Measurements from ENCODE around the gene CEL. TPM values are rescaled to one million over a fixed set of nuclear protein-coding genes. Genes with fewer than 3 reads are reported as not detected.

Gene CEL
- total and polyA plus RNA-seq, 9 donors = 0.97 to 12.0 (median 1.9) TPM

GRCh38 chr9:133046196-133046899, 15.4 kb upstream of the CEL start:
- Histone ChIP-seq H3K27ac (ENCODE audit: low read length) (no peak overlapping the region), H3K9me3 (replicated peaks; ENCODE audit: control insufficient read depth, low read depth, low read length) (no peaks in the 10 kb centered on the region), H3K4me3 (ENCODE audit: low read length) (no peak overlapping the region), H3K36me3 (ENCODE audit: control insufficient read depth, insufficient read depth, low read length) (peaks cover 85% of the 10 kb centered on the region), H3K4me1 (ENCODE audit: control insufficient read depth, insufficient read depth, low read length) (peaks cover 16% of the 10 kb centered on the region), H3K27me3 (ENCODE audit: control insufficient read depth, insufficient read depth, low read length) (no peaks in the 10 kb centered on the region)
- 91% methylated on average over 7 of the region's 9 CpGs for WGBS (ENCODE audit: insufficient coverage)
- no peak for DNase-seq

GRCh38 chr9:133046900-133047295, 14.9 kb upstream of the CEL start:
- peaks cover 22% of the 10 kb centered on the region for H3K4me1 ChIP-seq (ENCODE audit: control insufficient read depth, insufficient read depth, low read length)
- H3K36me3 ChIP-seq (ENCODE audit: control insufficient read depth, insufficient read depth, low read length) = peaks cover 85% of the 10 kb centered on the region
- H3K4me3 ChIP-seq (ENCODE audit: low read length) = no peak overlapping the region
- H3K9me3 ChIP-seq (replicated peaks; ENCODE audit: control insufficient read depth, low read depth, low read length) = no peaks in the 10 kb centered on the region
- 92% methylated on average over 5 of the region's 7 CpGs for WGBS (ENCODE audit: insufficient coverage)
- H3K27ac ChIP-seq (ENCODE audit: low read length) = no peak overlapping the region
- no peaks in the 10 kb centered on the region for H3K27me3 ChIP-seq (ENCODE audit: control insufficient read depth, insufficient read depth, low read length)
- no peak for DNase-seq

GRCh38 chr9:133048595-133048994, 13.2 kb upstream of the CEL start:
- Histone ChIP-seq H3K9me3 (replicated peaks; ENCODE audit: control insufficient read depth, low read depth, low read length) (no peaks in the 10 kb centered on the region), H3K27me3 (ENCODE audit: control insufficient read depth, insufficient read depth, low read length) (no peaks in the 10 kb centered on the region), H3K36me3 (ENCODE audit: control insufficient read depth, insufficient read depth, low read length) (peaks cover 84% of the 10 kb centered on the region), H3K4me3 (ENCODE audit: low read length) (no peak overlapping the region), H3K4me1 (ENCODE audit: control insufficient read depth, insufficient read depth, low read length) (peaks cover 28% of the 10 kb centered on the region), H3K27ac (ENCODE audit: low read length) (no peak overlapping the region)
- no peak for DNase-seq
- WGBS (ENCODE audit: insufficient coverage) = 72% methylated on average over 2 of the region's 5 CpGs

- peaks cover 82% of the 10 kb centered on the region for H3K36me3 ChIP-seq (ENCODE audit: control insufficient read depth, insufficient read depth, low read length)
- H3K9me3 ChIP-seq (replicated peaks; ENCODE audit: control insufficient read depth, low read depth, low read length) = no peaks in the 10 kb centered on the region
- peaks cover 30% of the 10 kb centered on the region for H3K4me1 ChIP-seq (ENCODE audit: control insufficient read depth, insufficient read depth, low read length)
- DNase-seq = no peak
- no peak overlapping the region for H3K27ac ChIP-seq (ENCODE audit: low read length)
- H3K27me3 ChIP-seq (ENCODE audit: control insufficient read depth, insufficient read depth, low read length) = no peaks in the 10 kb centered on the region
- no peak overlapping the region for H3K4me3 ChIP-seq (ENCODE audit: low read length)
- 96% methylated on average over 10 of the region's 13 CpGs for WGBS (ENCODE audit: insufficient coverage)
Observed at GRCh38 chr9:133049043-133049442, 12.7 kb upstream of the CEL start.

GRCh38 chr9:133050142-133050541, 11.6 kb upstream of the CEL start:
- no peaks in the 10 kb centered on the region for H3K27me3 ChIP-seq (ENCODE audit: control insufficient read depth, insufficient read depth, low read length)
- peaks cover 41% of the 10 kb centered on the region for H3K4me1 ChIP-seq (ENCODE audit: control insufficient read depth, insufficient read depth, low read length)
- H3K9me3 ChIP-seq (replicated peaks; ENCODE audit: control insufficient read depth, low read depth, low read length) = no peaks in the 10 kb centered on the region
- H3K27ac ChIP-seq (ENCODE audit: low read length) = peak overlapping the region; percentile 79
- peak; percentile 84 for DNase-seq
- 45% methylated on average over 2 of the region's 6 CpGs for WGBS (ENCODE audit: insufficient coverage)
- H3K36me3 ChIP-seq (ENCODE audit: control insufficient read depth, insufficient read depth, low read length) = peaks cover 77% of the 10 kb centered on the region
- no peak overlapping the region for H3K4me3 ChIP-seq (ENCODE audit: low read length)

- H3K9me3 ChIP-seq (replicated peaks; ENCODE audit: control insufficient read depth, low read depth, low read length) = no peaks in the 10 kb centered on the region
- peaks cover 47% of the 10 kb centered on the region for H3K4me1 ChIP-seq (ENCODE audit: control insufficient read depth, insufficient read depth, low read length)
- H3K27me3 ChIP-seq (ENCODE audit: control insufficient read depth, insufficient read depth, low read length) = no peaks in the 10 kb centered on the region
- H3K36me3 ChIP-seq (ENCODE audit: control insufficient read depth, insufficient read depth, low read length) = peaks cover 79% of the 10 kb centered on the region
- no peak overlapping the region for H3K4me3 ChIP-seq (ENCODE audit: low read length)
- peak overlapping the region; percentile 79 for H3K27ac ChIP-seq (ENCODE audit: low read length)
- DNase-seq = no peak
- 80% methylated on average over 5 of the region's 10 CpGs for WGBS (ENCODE audit: insufficient coverage)
Observed at GRCh38 chr9:133050781-133051180, 11.0 kb upstream of the CEL start.

GRCh38 chr9:133051281-133051900, 10.4 kb upstream of the CEL start:
- 92% methylated on average over 18 of the region's 20 CpGs for WGBS (ENCODE audit: insufficient coverage)
- DNase-seq = no peak
- H3K27me3 ChIP-seq (ENCODE audit: control insufficient read depth, insufficient read depth, low read length) = no peaks in the 10 kb centered on the region
- no peaks in the 10 kb centered on the region for H3K9me3 ChIP-seq (replicated peaks; ENCODE audit: control insufficient read depth, low read depth, low read length)
- H3K4me1 ChIP-seq (ENCODE audit: control insufficient read depth, insufficient read depth, low read length) = peaks cover 53% of the 10 kb centered on the region
- H3K36me3 ChIP-seq (ENCODE audit: control insufficient read depth, insufficient read depth, low read length) = peaks cover 79% of the 10 kb centered on the region
- no peak overlapping the region for H3K4me3 ChIP-seq (ENCODE audit: low read length)
- H3K27ac ChIP-seq (ENCODE audit: low read length) = peak overlapping the region; percentile 79

GRCh38 chr9:133051966-133052539, 9.7 kb upstream of the CEL start:
- Histone ChIP-seq H3K27ac (ENCODE audit: low read length) (no peak overlapping the region), H3K36me3 (ENCODE audit: control insufficient read depth, insufficient read depth, low read length) (peaks cover 79% of the 10 kb centered on the region), H3K9me3 (replicated peaks; ENCODE audit: control insufficient read depth, low read depth, low read length) (no peaks in the 10 kb centered on the region), H3K4me3 (ENCODE audit: low read length) (no peak overlapping the region), H3K4me1 (ENCODE audit: control insufficient read depth, insufficient read depth, low read length) (peaks cover 60% of the 10 kb centered on the region), H3K27me3 (ENCODE audit: control insufficient read depth, insufficient read depth, low read length) (no peaks in the 10 kb centered on the region)
- no peak for DNase-seq
- WGBS (ENCODE audit: insufficient coverage) = 84% methylated on average over 5 of the region's 9 CpGs

- Histone ChIP-seq H3K9me3 (replicated peaks; ENCODE audit: control insufficient read depth, low read depth, low read length) (no peaks in the 10 kb centered on the region), H3K27me3 (ENCODE audit: control insufficient read depth, insufficient read depth, low read length) (no peaks in the 10 kb centered on the region), H3K27ac (ENCODE audit: low read length) (peak overlapping the region; percentile 81), H3K4me1 (ENCODE audit: control insufficient read depth, insufficient read depth, low read length) (peaks cover 72% of the 10 kb centered on the region), H3K4me3 (ENCODE audit: low read length) (no peak overlapping the region), H3K36me3 (ENCODE audit: control insufficient read depth, insufficient read depth, low read length) (peaks cover 83% of the 10 kb centered on the region)
- 87% methylated on average over 18 of the region's 24 CpGs for WGBS (ENCODE audit: insufficient coverage)
- peak; percentile 35 for DNase-seq
Observed at GRCh38 chr9:133054194-133054890, 7.4 kb upstream of the CEL start.

- WGBS (ENCODE audit: insufficient coverage) = 50% methylated on average over 16 of the region's 16 CpGs
- Histone ChIP-seq H3K27me3 (ENCODE audit: control insufficient read depth, insufficient read depth, low read length) (no peaks in the 10 kb centered on the region), H3K9me3 (replicated peaks; ENCODE audit: control insufficient read depth, low read depth, low read length) (no peaks in the 10 kb centered on the region), H3K27ac (ENCODE audit: low read length) (peak overlapping the region; percentile 93), H3K4me3 (ENCODE audit: low read length) (no peak overlapping the region), H3K4me1 (ENCODE audit: control insufficient read depth, insufficient read depth, low read length) (peaks cover 74% of the 10 kb centered on the region), H3K36me3 (ENCODE audit: control insufficient read depth, insufficient read depth, low read length) (peaks cover 81% of the 10 kb centered on the region)
- DNase-seq = peak; percentile 92
Observed at GRCh38 chr9:133054966-133055365, 6.8 kb upstream of the CEL start.

Data from muscle of leg (tissue), 11 donors.